Liver (tissue), 9 donors: ENCODE results near the gene HYAL3. TPM values are rescaled to one million over a fixed set of nuclear protein-coding genes. Genes with fewer than 3 reads are reported as not detected.

ENCODE experiments used
- DNase-seq: peaks from one replicate; pipeline ENCODE4 v3.0.0-alpha.2; 2017; ENCODE audit warnings: low spot score
- H3K27ac ChIP-seq, 2 donors: one replicate each; pipeline ENCODE4 v1.7.0; 2013; ENCODE audit warnings: inconsistent platforms in 2 of 2, low read length in 2 of 2, control low read depth in 1 of 2, low read depth in 1 of 2, mild to moderate bottlenecking in 1 of 2
- H3K27me3 ChIP-seq, 4 donors: one replicate each; pipeline versions ENCODE4 v1.6.1 to v1.7.0; 2013; ENCODE audit warnings: low read length in 3 of 4, inconsistent platforms in 1 of 4, mild to moderate bottlenecking in 1 of 4, moderate library complexity in 1 of 4; ENCODE audit not compliant: control insufficient read depth in 4 of 4, insufficient read depth in 4 of 4
- H3K36me3 ChIP-seq, 4 donors: one replicate each; pipeline versions ENCODE4 v1.6.1 to v1.7.0; 2013; ENCODE audit warnings: low read length in 3 of 4, mild to moderate bottlenecking in 3 of 4, low read depth in 1 of 4, moderate library complexity in 1 of 4; ENCODE audit not compliant: control insufficient read depth in 4 of 4, insufficient read depth in 3 of 4
- H3K4me1 ChIP-seq, 4 donors: one replicate each; pipeline versions ENCODE4 v1.6.1 to v1.7.0; 2013; ENCODE audit warnings: low read length in 3 of 4, mild to moderate bottlenecking in 3 of 4, moderate library complexity in 1 of 4; ENCODE audit not compliant: control insufficient read depth in 4 of 4, insufficient read depth in 4 of 4
- H3K4me3 ChIP-seq, 3 donors: one replicate each; pipeline versions ENCODE4 v1.6.1 to v1.7.0; 2013; ENCODE audit warnings: low read length in 3 of 3, control low read depth in 1 of 3, low read depth in 1 of 3, mild to moderate bottlenecking in 1 of 3
- H3K9ac ChIP-seq, 2 donors: one replicate each; pipeline ENCODE4 v1.7.0; 2013; ENCODE audit warnings: low read length in 2 of 2, mild to moderate bottlenecking in 2 of 2, moderate library complexity in 2 of 2, control low read depth in 1 of 2, low read depth in 1 of 2
- H3K9me3 ChIP-seq, 4 donors: one replicate each; pipeline versions ENCODE4 v1.6.1 to v1.7.0; 2013; ENCODE audit warnings: low read length in 3 of 4; ENCODE audit not compliant: control insufficient read depth in 4 of 4
- EGR1 ChIP-seq, 2 donors: IDR thresholded peaks; 2 replicates each; pipeline ENCODE4 v1.6.1; 2016 to 2018; ENCODE audit warnings: antibody characterized with exemption in 2 of 2, low read depth in 2 of 2
- FOXA1 ChIP-seq: IDR thresholded peaks from 2 replicates; pipeline ENCODE4 v1.6.1; 2016; ENCODE audit warnings: antibody characterized with exemption
- FOXA2 ChIP-seq: IDR thresholded peaks from 2 replicates; pipeline ENCODE4 v1.6.1; 2016; ENCODE audit warnings: antibody characterized with exemption
- GABPA ChIP-seq, 2 donors: IDR thresholded peaks in 1 of 2; conservative IDR thresholded peaks in 1 of 2; 2 replicates each; pipeline ENCODE4 v1.6.1; 2016; ENCODE audit warnings: antibody characterized with exemption in 2 of 2, mild to moderate bottlenecking in 1 of 2, moderate library complexity in 1 of 2
- HNF4A ChIP-seq, 2 donors: conservative IDR thresholded peaks; 2 replicates each; pipeline ENCODE4 v1.6.1; 2016; ENCODE audit warnings: antibody characterized with exemption in 2 of 2, mild to moderate bottlenecking in 2 of 2
- HNF4G ChIP-seq: IDR thresholded peaks from 2 replicates; pipeline ENCODE4 v1.6.1; 2016; ENCODE audit warnings: antibody characterized with exemption
- JUND ChIP-seq, 2 donors: IDR thresholded peaks; 2 replicates each; pipeline ENCODE4 v1.6.1; 2016; ENCODE audit warnings: antibody characterized with exemption in 2 of 2
- MAX ChIP-seq: IDR thresholded peaks from 2 replicates; pipeline ENCODE4 v1.6.1; 2016; ENCODE audit warnings: antibody characterized with exemption
- RAD21 ChIP-seq, 2 donors: IDR thresholded peaks; 2 replicates each; pipeline ENCODE4 v1.6.1; 2016; ENCODE audit warnings: antibody characterized with exemption in 2 of 2, mild to moderate bottlenecking in 2 of 2
- RXRA ChIP-seq, 2 donors: IDR thresholded peaks; 2 replicates each; pipeline ENCODE4 v1.6.1; 2017 to 2018; ENCODE audit warnings: antibody characterized with exemption in 2 of 2, mild to moderate bottlenecking in 1 of 2
- SP1 ChIP-seq: IDR thresholded peaks from 2 replicates; pipeline ENCODE4 v1.6.1; 2018; ENCODE audit warnings: antibody characterized with exemption, mild to moderate bottlenecking
- TAF1 ChIP-seq: conservative IDR thresholded peaks from 2 replicates; pipeline ENCODE4 v1.6.1; 2016; ENCODE audit warnings: antibody characterized with exemption, mild to moderate bottlenecking
- YY1 ChIP-seq: IDR thresholded peaks from 2 replicates; pipeline ENCODE4 v1.6.1; 2016; ENCODE audit warnings: antibody characterized with exemption, mild to moderate bottlenecking
- ZBTB33 ChIP-seq: IDR thresholded peaks from 2 replicates; pipeline ENCODE4 v1.6.1; 2016; ENCODE audit warnings: antibody characterized with exemption
- WGBS: extraction: QIAGEN DNeasy Blood & Tissue Kit; methylation state at CpG from one replicate; pipeline ENCODE4 v1.1.7; 2013; 5-methylcytosine and 5-hydroxymethylcytosine counted together
- polyA plus RNA-seq, 2 donors: library from polyadenylated mRNA; stranded (reverse) in 1 of 2; unstranded in 1 of 2; fragments of 200-250 nt in 1 of 2; fragments of >200 nt in 1 of 2; fragmentation: Nextera tagmentation in 1 of 2; extraction: Ambion mirVana in 1 of 2; gene quantifications; one replicate each; pipeline versions ENCODE4 v1.2.1 to v1.2.3, GENCODE V29; 2013 to 2015
- total RNA-seq, 2 donors: library from RNA; depleted of rRNA; stranded (reverse); fragments of >200 nt; gene quantifications; one replicate each; pipeline ENCODE4 v1.2.3, GENCODE V29; 2014
- TF ChIP-seq, protein P1 (sequence below): fragments of 150-350 bp; IDR thresholded peaks from 2 replicates; pipeline ENCODE4 v1.5.1; 2017; ENCODE audit warnings: improper control_type of control experiment, low read depth, low read length; ENCODE audit not compliant: missing input control
- TF ChIP-seq, protein P2 (sequence below): IDR thresholded peaks from 2 replicates; pipeline ENCODE4 v1.6.1; 2016; ENCODE audit warnings: antibody characterized with exemption
- TF ChIP-seq, protein P3 (sequence below): IDR thresholded peaks from 2 replicates; pipeline ENCODE4 v1.6.1; 2016; ENCODE audit warnings: antibody characterized with exemption, mild to moderate bottlenecking
- donor health status: healthy.
- donor health status: healthy.
- donor health status: healthy.
- donor health status: healthy.
- donor health status: healthy.

Gene HYAL3
- total and polyA plus RNA-seq, 4 donors = 1.8 to 6.6 (median 2.0) TPM

GRCh38 chr3:50318163-50318562, 19.0 kb upstream of the HYAL3 start:
- Histone ChIP-seq H3K27me3 (no peaks in the 10 kb centered on the region), H3K27ac (no peak overlapping the region), H3K4me1 (peaks cover 15 to 44% (median 36%) of the 10 kb centered on the region in 4 donors), H3K4me3 (no peak overlapping the region), H3K36me3 (peaks cover 0 to 10% (median 2%) of the 10 kb centered on the region in 4 donors), H3K9ac (no peak overlapping the region), H3K9me3 (no peaks in the 10 kb centered on the region)
- TF ChIP-seq, protein P1, sequence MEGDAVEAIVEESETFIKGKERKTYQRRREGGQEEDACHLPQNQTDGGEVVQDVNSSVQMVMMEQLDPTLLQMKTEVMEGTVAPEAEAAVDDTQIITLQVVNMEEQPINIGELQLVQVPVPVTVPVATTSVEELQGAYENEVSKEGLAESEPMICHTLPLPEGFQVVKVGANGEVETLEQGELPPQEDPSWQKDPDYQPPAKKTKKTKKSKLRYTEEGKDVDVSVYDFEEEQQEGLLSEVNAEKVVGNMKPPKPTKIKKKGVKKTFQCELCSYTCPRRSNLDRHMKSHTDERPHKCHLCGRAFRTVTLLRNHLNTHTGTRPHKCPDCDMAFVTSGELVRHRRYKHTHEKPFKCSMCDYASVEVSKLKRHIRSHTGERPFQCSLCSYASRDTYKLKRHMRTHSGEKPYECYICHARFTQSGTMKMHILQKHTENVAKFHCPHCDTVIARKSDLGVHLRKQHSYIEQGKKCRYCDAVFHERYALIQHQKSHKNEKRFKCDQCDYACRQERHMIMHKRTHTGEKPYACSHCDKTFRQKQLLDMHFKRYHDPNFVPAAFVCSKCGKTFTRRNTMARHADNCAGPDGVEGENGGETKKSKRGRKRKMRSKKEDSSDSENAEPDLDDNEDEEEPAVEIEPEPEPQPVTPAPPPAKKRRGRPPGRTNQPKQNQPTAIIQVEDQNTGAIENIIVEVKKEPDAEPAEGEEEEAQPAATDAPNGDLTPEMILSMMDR = no peak
- TF ChIP-seq HNF4G (no peak), MAX (no peak), TAF1 (no peak)
- 81% methylated on average over 11 of the region's 11 CpGs for WGBS
- DNase-seq = no peak

GRCh38 chr3:50317300-50317699, 18.1 kb upstream of the HYAL3 start:
- Histone ChIP-seq H3K36me3 (peaks cover 0 to 10% (median 2%) of the 10 kb centered on the region in 4 donors), H3K4me3 (no peak overlapping the region)

More at GRCh38 chr3:50317300-50317699, 18.1 kb upstream of the HYAL3 start:
- H3K9ac ChIP-seq = no peak overlapping the region
- TF ChIP-seq SP1 (no peak), JUND (IDR thresholded peaks at IDR 0.05) (no peak), FOXA1 (no peak), FOXA2 (no peak), GABPA (IDR thresholded peaks at IDR 0.05 in 1 of 2, conservative IDR thresholded peaks at IDR 0.05 in 1 of 2) (no peak), RAD21 (IDR thresholded peaks at IDR 0.05) (no peak), RXRA (IDR thresholded peaks at IDR 0.05) (no peak), HNF4G (no peak), MAX (no peak), YY1 (no peak), HNF4A (conservative IDR thresholded peaks at IDR 0.05) (no peak), ZBTB33 (no peak), EGR1 (IDR thresholded peaks at IDR 0.05; ENCODE audit: low read depth in 2 of 2) (no peak)
- TF ChIP-seq, protein P2, sequence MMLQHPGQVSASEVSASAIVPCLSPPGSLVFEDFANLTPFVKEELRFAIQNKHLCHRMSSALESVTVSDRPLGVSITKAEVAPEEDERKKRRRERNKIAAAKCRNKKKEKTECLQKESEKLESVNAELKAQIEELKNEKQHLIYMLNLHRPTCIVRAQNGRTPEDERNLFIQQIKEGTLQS = no peak
- TF ChIP-seq, protein P3, sequence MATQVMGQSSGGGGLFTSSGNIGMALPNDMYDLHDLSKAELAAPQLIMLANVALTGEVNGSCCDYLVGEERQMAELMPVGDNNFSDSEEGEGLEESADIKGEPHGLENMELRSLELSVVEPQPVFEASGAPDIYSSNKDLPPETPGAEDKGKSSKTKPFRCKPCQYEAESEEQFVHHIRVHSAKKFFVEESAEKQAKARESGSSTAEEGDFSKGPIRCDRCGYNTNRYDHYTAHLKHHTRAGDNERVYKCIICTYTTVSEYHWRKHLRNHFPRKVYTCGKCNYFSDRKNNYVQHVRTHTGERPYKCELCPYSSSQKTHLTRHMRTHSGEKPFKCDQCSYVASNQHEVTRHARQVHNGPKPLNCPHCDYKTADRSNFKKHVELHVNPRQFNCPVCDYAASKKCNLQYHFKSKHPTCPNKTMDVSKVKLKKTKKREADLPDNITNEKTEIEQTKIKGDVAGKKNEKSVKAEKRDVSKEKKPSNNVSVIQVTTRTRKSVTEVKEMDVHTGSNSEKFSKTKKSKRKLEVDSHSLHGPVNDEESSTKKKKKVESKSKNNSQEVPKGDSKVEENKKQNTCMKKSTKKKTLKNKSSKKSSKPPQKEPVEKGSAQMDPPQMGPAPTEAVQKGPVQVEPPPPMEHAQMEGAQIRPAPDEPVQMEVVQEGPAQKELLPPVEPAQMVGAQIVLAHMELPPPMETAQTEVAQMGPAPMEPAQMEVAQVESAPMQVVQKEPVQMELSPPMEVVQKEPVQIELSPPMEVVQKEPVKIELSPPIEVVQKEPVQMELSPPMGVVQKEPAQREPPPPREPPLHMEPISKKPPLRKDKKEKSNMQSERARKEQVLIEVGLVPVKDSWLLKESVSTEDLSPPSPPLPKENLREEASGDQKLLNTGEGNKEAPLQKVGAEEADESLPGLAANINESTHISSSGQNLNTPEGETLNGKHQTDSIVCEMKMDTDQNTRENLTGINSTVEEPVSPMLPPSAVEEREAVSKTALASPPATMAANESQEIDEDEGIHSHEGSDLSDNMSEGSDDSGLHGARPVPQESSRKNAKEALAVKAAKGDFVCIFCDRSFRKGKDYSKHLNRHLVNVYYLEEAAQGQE = no peak
- TF ChIP-seq, protein P1 = no peak
- H3K27ac ChIP-seq = no peak overlapping the region
- H3K9me3 ChIP-seq = no peaks in the 10 kb centered on the region
- H3K4me1 ChIP-seq = peaks cover 15 to 36% (median 32%) of the 10 kb centered on the region in 4 donors
- 59% methylated on average over 6 of the region's 6 CpGs for whole genome bisulfite sequencing
- no peak for DNase-seq
- H3K27me3 ChIP-seq = no peaks in the 10 kb centered on the region
